Keratinocyte (primary cell): Measurements from ENCODE around the gene PDZD2. TPM values are rescaled to one million over a fixed set of nuclear protein-coding genes. Genes with fewer than 3 reads are reported as not detected.

Source experiments
- DNase-seq: peaks from one replicate; pipeline ENCODE4 v3.0.0-alpha.2; 2011; ENCODE audit warnings: low read depth, missing footprints, low spot score
- FAIRE-seq: peaks from 2 replicates; lab custom pipeline; 2011; peaks lifted over from hg19 to GRCh38; lab: Jason Lieb, UNC
- H2AFZ ChIP-seq: 2 replicates; pipeline ENCODE4 v1.6.0; 2012; ENCODE audit warnings: low read length, control low read depth, inconsistent platforms; ENCODE audit not compliant: control insufficient read depth
- H3K27ac ChIP-seq: 2 replicates; pipeline ENCODE4 v1.5.1; 2011; ENCODE audit warnings: low read length; ENCODE audit not compliant: control insufficient read depth, insufficient read depth
- H3K27me3 ChIP-seq: 3 replicates; pipeline ENCODE4 v1.6.0; 2011; ENCODE audit warnings: low read length; ENCODE audit not compliant: control insufficient read depth, insufficient read depth; ENCODE audit errors: extremely low read depth
- H3K36me3 ChIP-seq, 2 experiments: 2 replicates in 1 of 2; 3 replicates in 1 of 2; pipeline ENCODE4 v1.5.1; 2011; ENCODE audit warnings: low read length in 2 of 2, mild to moderate bottlenecking in 1 of 2; ENCODE audit not compliant: control insufficient read depth in 2 of 2, insufficient read depth in 2 of 2; ENCODE audit errors: extremely low read depth in 1 of 2
- H3K4me1 ChIP-seq: 3 replicates; pipeline ENCODE4 v1.5.1; 2011; ENCODE audit warnings: low read length; ENCODE audit not compliant: control insufficient read depth, insufficient read depth; ENCODE audit errors: extremely low read depth
- H3K4me2 ChIP-seq: 3 replicates; pipeline ENCODE4 v1.6.0; 2011; ENCODE audit warnings: low read depth, low read length; ENCODE audit not compliant: control insufficient read depth, insufficient read depth; ENCODE audit errors: extremely low read depth
- H3K4me3 ChIP-seq, 3 experiments: fragments of 200-600 bp in 1 of 3; sonication (generic) in 1 of 3; 2 replicates in 2 of 3; 3 replicates in 1 of 3; pipeline ENCODE4 v1.5.1; 2011 to 2016; ENCODE audit warnings: low read length in 3 of 3, mild to moderate bottlenecking in 3 of 3, control low read depth in 2 of 3, inconsistent platforms in 1 of 3, low read depth in 1 of 3, mixed read lengths in 1 of 3, mixed run types in 1 of 3, moderate library complexity in 1 of 3; ENCODE audit not compliant: control insufficient read depth in 2 of 3, insufficient read depth in 2 of 3; ENCODE audit errors: extremely low read depth in 1 of 3
- H3K79me2 ChIP-seq: 2 replicates; pipeline ENCODE4 v1.6.0; 2012; ENCODE audit warnings: low read length; ENCODE audit not compliant: control insufficient read depth, insufficient read depth
- H3K9ac ChIP-seq: 3 replicates; pipeline ENCODE4 v1.6.0; 2011; ENCODE audit warnings: low read length; ENCODE audit not compliant: control insufficient read depth, insufficient read depth; ENCODE audit errors: extremely low read depth
- H3K9me1 ChIP-seq: 3 replicates; pipeline ENCODE4 v1.6.0; 2011; ENCODE audit warnings: low read length; ENCODE audit not compliant: control insufficient read depth, insufficient read depth; ENCODE audit errors: extremely low read depth
- H3K9me3 ChIP-seq: 2 replicates; pipeline ENCODE4 v1.5.1; 2012; ENCODE audit warnings: low read depth, low read length; ENCODE audit not compliant: control insufficient read depth
- H4K20me1 ChIP-seq: 3 replicates; pipeline ENCODE4 v1.6.0; 2011; ENCODE audit warnings: low read length; ENCODE audit not compliant: control insufficient read depth, insufficient read depth; ENCODE audit errors: extremely low read depth
- EZH2 ChIP-seq: IDR thresholded peaks from one replicate; pipeline ENCODE4 v1.6.1; 2012; ENCODE audit warnings: inconsistent platforms, mild to moderate bottlenecking, low read length, moderate library complexity
- dilution Hi-C: fragments of 300-500 bp; cut with MboI; formaldehyde crosslinking; loops from one replicate; pipeline ENCODE4 v1.7.0; 2020; ENCODE audit warnings: low sequenced_read_pairs; ENCODE audit not compliant: extremely low pct_ligation_motif_present
- polyA plus RNA-seq, 5 experiments: library from polyadenylated mRNA; depleted of rRNA in 3 of 5; stranded (reverse) in 3 of 5; stranded (forward) in 1 of 5; unstranded in 1 of 5; fragments of >200 nt; gene quantifications; 1 replicate in 1 of 5; 2 replicates in 3 of 5; 3 replicates in 1 of 5; pipeline versions ENCODE4 v1.2.1 to v1.2.3, GENCODE V29; 2011 to 2012; ENCODE audit warnings: missing spikeins in 2 of 5, low read depth in 1 of 5, low replicate concordance in 1 of 5
- TF ChIP-seq, protein P1 (sequence below), 3 experiments: IDR thresholded peaks in 1 of 3; conservative IDR thresholded peaks in 1 of 3; optimal IDR thresholded peaks in 1 of 3; 2 replicates in 2 of 3; 3 replicates in 1 of 3; pipeline versions ENCODE3 to v1.5.1; 2011; ENCODE audit warnings: low read length in 3 of 3, mild to moderate bottlenecking in 3 of 3, moderate library complexity in 2 of 3, control low read depth in 1 of 3, inconsistent platforms in 1 of 3; ENCODE audit not compliant: insufficient read depth in 2 of 3; ENCODE audit errors: extremely low read depth in 1 of 3

Gene PDZD2
- polyA plus RNA-seq, 1 donor (not counting 4 experiments of a cell fraction or from before 2014, with no cell fraction given) = 7.3 TPM

DNA sequence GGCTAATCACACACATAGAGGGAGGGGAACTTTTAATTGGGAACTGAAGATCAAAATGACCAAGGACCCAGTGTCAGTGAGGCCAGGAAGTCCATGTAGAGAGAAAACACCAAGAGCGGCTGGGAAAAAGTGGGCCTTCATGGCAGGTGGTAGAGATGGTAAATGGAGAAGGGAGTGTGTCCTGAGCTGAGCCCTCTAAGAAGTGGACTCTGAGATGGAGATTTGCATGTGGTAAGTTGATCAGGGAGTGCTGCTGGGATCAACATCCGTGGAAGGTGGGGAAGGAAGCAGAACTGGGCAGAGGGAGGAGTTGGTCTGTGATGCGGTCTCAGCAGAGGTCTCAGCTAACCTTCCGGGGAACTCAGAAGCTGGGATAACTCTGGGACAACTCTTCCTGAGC lies 18.9 kb upstream of the PDZD2 start:
- H3K27me3 ChIP-seq = peaks cover 6% of the 10 kb centered on the region
- no peak overlapping the region for H2AFZ ChIP-seq
- FAIRE-seq (no peak), DNase-seq (no peak)
- TF ChIP-seq EZH2 = no peak
- TF ChIP-seq, protein P1, sequence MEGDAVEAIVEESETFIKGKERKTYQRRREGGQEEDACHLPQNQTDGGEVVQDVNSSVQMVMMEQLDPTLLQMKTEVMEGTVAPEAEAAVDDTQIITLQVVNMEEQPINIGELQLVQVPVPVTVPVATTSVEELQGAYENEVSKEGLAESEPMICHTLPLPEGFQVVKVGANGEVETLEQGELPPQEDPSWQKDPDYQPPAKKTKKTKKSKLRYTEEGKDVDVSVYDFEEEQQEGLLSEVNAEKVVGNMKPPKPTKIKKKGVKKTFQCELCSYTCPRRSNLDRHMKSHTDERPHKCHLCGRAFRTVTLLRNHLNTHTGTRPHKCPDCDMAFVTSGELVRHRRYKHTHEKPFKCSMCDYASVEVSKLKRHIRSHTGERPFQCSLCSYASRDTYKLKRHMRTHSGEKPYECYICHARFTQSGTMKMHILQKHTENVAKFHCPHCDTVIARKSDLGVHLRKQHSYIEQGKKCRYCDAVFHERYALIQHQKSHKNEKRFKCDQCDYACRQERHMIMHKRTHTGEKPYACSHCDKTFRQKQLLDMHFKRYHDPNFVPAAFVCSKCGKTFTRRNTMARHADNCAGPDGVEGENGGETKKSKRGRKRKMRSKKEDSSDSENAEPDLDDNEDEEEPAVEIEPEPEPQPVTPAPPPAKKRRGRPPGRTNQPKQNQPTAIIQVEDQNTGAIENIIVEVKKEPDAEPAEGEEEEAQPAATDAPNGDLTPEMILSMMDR (optimal IDR thresholded peaks at IDR 0.05 in 1 of 3, IDR thresholded peaks at IDR 0.05 in 1 of 3, conservative IDR thresholded peaks at IDR 0.05 in 1 of 3; ENCODE audit: extremely low read depth in 1 of 3, insufficient read depth in 2 of 3, low read length in 3 of 3) = no peak
- H3K79me2 ChIP-seq = no peaks in the 10 kb centered on the region
- H3K36me3 ChIP-seq = no peaks in the 10 kb centered on the region
- H3K9ac ChIP-seq = no peak overlapping the region
- H3K4me2 ChIP-seq = no peak overlapping the region
- dilution Hi-C loops = no loop called here
- no peaks in the 10 kb centered on the region for H3K9me1 ChIP-seq
- no peaks in the 10 kb centered on the region for H4K20me1 ChIP-seq
- H3K9me3 ChIP-seq = no peaks in the 10 kb centered on the region
- H3K4me3 ChIP-seq = no peak overlapping the region
- no peaks in the 10 kb centered on the region for H3K4me1 ChIP-seq
- H3K27ac ChIP-seq = no peak overlapping the region

GRCh38 chr5:31623249-31623648 lies 15.7 kb upstream of the PDZD2 start:
- dilution Hi-C loops = no loop called here
- Histone ChIP-seq H3K9me1 (no peaks in the 10 kb centered on the region), H3K79me2 (no peaks in the 10 kb centered on the region), H3K4me3 (no peak overlapping the region), H3K27ac (no peak overlapping the region), H4K20me1 (no peaks in the 10 kb centered on the region), H3K36me3 (no peaks in the 10 kb centered on the region), H3K9me3 (no peaks in the 10 kb centered on the region), H3K4me1 (no peaks in the 10 kb centered on the region), H3K27me3 (peaks cover 10% of the 10 kb centered on the region), H3K4me2 (no peak overlapping the region), H2AFZ (no peak overlapping the region), H3K9ac (no peak overlapping the region)
- FAIRE-seq (no peak), DNase-seq (no peak)
- TF ChIP-seq, protein P1 (optimal IDR thresholded peaks at IDR 0.05 in 1 of 3, IDR thresholded peaks at IDR 0.05 in 1 of 3, conservative IDR thresholded peaks at IDR 0.05 in 1 of 3; ENCODE audit: extremely low read depth in 1 of 3, insufficient read depth in 2 of 3, low read length in 3 of 3) = no peak
- TF ChIP-seq EZH2 = no peak
